Right kidney (tissue), 1 donor: ENCODE results near the gene PRR29.

Experiments used
- DNase-seq: peaks from one replicate; pipeline ENCODE4 v3.0.0-alpha.2; 2016

Gene PRR29

GRCh38 chr17:64041912-64042311, 43.8 kb downstream of the PRR29 start:
- no peak for DNase-seq

- DNase-seq: no peak
Observed at GRCh38 chr17:64042700-64043485, 44.7 kb downstream of the PRR29 start.

DNA sequence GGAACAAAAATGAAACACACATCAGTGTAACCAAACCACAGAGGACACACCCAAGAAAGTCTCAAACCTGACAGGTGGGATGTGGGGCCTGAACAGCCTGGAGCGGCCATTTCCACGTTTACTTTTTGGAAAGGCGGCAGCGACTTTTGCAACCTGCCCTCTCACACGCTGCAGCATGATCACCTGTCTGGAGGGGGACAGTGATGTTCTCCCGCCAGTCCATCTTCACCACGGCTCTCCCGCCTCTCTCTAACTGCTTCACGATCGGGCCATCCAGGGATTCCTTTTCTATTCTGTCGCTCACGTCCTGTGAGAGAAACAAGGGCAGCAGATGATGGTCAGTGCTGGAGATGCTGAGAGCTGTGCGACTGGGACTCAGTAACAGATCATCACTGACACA, 47.0 kb downstream of the PRR29 start:
- DNase-seq: no peak

- DNase-seq: no peak
Observed at GRCh38 chr17:64048805-64049204, 50.7 kb downstream of the PRR29 start.

GRCh38 chr17:64051153-64051552, 53.0 kb downstream of the PRR29 start:
- DNase-seq: no peak

GRCh38 chr17:64053101-64053500, 55.0 kb downstream of the PRR29 start:
- no peak for DNase-seq
